Measurements from ENCODE around the gene DEFB128.

Gene DEFB128

DNA sequence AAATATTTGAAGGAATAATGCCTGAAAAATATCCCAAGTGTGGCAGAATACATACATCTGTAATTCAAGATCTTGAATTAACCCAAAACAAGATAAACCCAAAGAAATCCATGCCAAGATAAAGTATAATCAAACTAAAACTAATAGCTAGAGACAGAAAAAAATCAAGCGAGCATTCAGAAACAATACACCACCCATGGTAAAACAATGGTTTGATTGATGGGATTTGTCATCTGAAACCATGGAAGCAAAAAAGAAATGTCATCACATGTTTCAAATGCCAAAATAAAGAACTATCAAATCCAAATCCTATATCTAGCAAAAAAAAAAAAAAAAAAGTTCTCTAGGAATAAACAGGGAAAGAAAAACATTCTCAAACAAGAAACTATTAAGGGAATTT is 37.4 kb downstream of the DEFB128 start:
- DNase-seq (ENCODE audit: low read depth), result no peak

DNA sequence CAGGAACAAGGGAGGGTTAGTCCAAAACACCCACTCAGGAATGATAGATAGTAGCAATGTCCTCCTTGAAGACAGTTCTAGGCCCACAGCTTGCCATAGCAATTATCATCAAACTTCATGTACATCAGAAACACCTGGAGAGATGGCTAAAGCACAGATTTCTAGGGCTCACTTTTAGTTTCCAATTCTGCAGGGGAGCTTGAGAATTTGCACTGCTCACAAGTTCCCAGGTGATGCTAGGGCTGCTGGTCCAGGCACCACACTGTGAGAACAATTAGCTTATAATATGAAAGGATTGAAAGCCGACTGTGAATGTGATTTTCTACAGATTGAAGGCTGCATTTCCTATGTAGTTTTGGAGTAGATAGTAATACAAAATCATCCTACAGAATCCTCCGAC is 43.6 kb downstream of the DEFB128 start:
- no peak for DNase-seq (ENCODE audit: low read depth)

DNA sequence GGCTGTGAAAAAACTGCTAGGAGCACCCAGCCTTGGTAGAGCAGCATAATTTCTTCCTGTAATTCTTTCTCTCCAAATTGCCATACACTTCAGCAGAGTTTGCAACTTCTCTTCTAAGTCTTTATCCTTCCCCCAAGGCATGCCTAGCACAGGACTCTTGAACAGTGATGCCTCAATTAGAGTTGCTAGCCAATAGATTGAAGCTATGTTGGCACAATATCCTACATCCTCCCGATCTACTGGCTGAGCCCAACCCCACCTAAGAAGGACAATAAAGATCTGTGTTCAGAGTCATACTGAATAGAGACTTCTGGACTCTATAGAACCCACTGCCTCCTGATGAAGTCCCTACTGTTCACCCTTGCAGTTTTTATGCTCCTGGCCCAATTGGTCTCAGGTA is 47.2 kb downstream of the DEFB128 start, which contains the start of gene DEFB126:
Gene DEFB126 (plus strand): TSS at position 301 of the 400 bp plus-strand sequence. CDS start 39 bp downstream, at position 340.
- no peak for DNase-seq (ENCODE audit: low read depth)
